ENCODE results near the gene MEIS2.

Gene MEIS2

GRCh38 chr15:36898536-36899126 is 201.7 kb downstream of the MEIS2 start:
- DNase-seq (ENCODE audit: low spot score), result no peak

- DNase-seq (ENCODE audit: low spot score), result no peak
These were observed 202.5 kb downstream of the MEIS2 start for GRCh38 chr15:36897834-36898233.

GRCh38 chr15:36896949-36897348 is 203.4 kb downstream of the MEIS2 start:
- no peak for DNase-seq (ENCODE audit: low spot score)

- DNase-seq (ENCODE audit: low spot score), result no peak
These were observed 206.3 kb downstream of the MEIS2 start for GRCh38 chr15:36894075-36894474.

- DNase-seq (ENCODE audit: low spot score), result no peak
These were observed 207.1 kb downstream of the MEIS2 start for GRCh38 chr15:36893276-36893675.

- DNase-seq (ENCODE audit: low spot score), result no peak
These were observed 212.0 kb downstream of the MEIS2 start for GRCh38 chr15:36888011-36888992.

GRCh38 chr15:36887214-36887961 is 213.0 kb downstream of the MEIS2 start:
- no peak for DNase-seq (ENCODE audit: low spot score)

- no peak for DNase-seq (ENCODE audit: low spot score)
These were observed 213.6 kb downstream of the MEIS2 start for GRCh38 chr15:36886701-36887100.

GRCh38 chr15:36886191-36886590 is 214.2 kb downstream of the MEIS2 start:
- no peak for DNase-seq (ENCODE audit: low spot score)

- DNase-seq (ENCODE audit: low spot score), result no peak
These were observed 214.6 kb downstream of the MEIS2 start for GRCh38 chr15:36885771-36886170.

- DNase-seq (ENCODE audit: low spot score), result no peak
These were observed 215.3 kb downstream of the MEIS2 start for GRCh38 chr15:36884936-36885635.

GRCh38 chr15:36884518-36884875 is 215.9 kb downstream of the MEIS2 start:
- no peak for DNase-seq (ENCODE audit: low spot score)

- peak; percentile 93 for DNase-seq (ENCODE audit: low spot score)
These were observed 216.4 kb downstream of the MEIS2 start for GRCh38 chr15:36883713-36884517.

GRCh38 chr15:36882487-36883131 is 217.7 kb downstream of the MEIS2 start:
- DNase-seq (ENCODE audit: low spot score), result no peak

GRCh38 chr15:36882056-36882455 is 218.3 kb downstream of the MEIS2 start:
- no peak for DNase-seq (ENCODE audit: low spot score)

GRCh38 chr15:36881516-36881915 is 218.8 kb downstream of the MEIS2 start:
- no peak for DNase-seq (ENCODE audit: low spot score)

- DNase-seq (ENCODE audit: low spot score), result no peak
These were observed 219.4 kb downstream of the MEIS2 start for GRCh38 chr15:36880913-36881460.

- DNase-seq (ENCODE audit: low spot score), result no peak
These were observed 220.0 kb downstream of the MEIS2 start for GRCh38 chr15:36880224-36880912.

GRCh38 chr15:36879568-36880222 is 220.7 kb downstream of the MEIS2 start:
- DNase-seq (ENCODE audit: low spot score), result no peak
